Stimulated activated CD8-positive, alpha-beta memory T cell treated with anti-CD3 and anti-CD28 coated beads, Interleukin-12 subunit alpha, Interleukin-12 subunit beta, amount 100 ng/mL, for 1 hour (primary cell): ENCODE data around the gene PARVA.

Experiments
- DNase-seq: peaks from one replicate; pipeline ENCODE4 v3.0.0-alpha.2; 2020; ENCODE audit warnings: low read depth

The PARVA gene

GRCh38 chr11:12456651-12457579, 79.5 kb downstream of the PARVA start:
- DNase-seq = no peak

DNA sequence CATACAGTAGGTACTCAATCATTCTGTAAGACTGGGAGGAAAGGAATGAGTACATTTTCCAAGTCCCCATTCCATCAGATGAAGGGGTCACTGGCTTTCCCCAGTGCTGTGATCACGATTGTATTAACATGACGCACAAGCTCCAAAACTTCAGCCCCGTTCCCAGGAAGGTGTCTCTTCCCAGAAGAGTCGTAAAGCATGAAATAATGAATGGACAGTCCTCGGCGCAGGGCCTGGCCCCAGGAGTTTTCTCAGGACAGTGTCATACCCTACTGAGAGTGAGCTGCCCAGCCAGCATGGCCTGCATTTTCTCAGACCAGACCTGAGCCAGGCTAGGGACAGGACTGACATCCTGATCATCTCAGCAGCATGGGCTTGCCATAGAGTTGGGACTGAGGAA, 80.7 kb downstream of the PARVA start:
- no peak for DNase-seq

DNA sequence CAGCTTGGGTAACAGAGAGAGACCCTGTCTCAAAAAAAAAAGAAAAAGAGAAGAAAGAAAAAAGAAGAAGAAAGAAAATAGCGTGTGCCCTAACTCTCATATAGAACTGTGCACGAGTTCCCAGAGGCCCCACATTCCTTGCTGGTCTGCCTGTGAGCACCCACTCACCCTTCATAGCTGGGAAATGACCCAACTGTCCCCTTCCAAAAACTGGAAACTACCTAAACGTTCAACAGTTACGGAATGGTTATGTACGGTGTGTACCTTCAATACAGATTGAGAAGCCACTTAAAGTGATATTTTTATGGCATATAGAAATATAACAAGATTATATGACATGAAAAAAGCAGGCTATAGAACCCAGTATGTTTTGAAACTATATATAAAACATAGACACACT, 82.0 kb downstream of the PARVA start:
- DNase-seq = no peak

- no peak for DNase-seq
Observed at GRCh38 chr11:12459865-12460444, 82.6 kb downstream of the PARVA start.

GRCh38 chr11:12460466-12460865, 83.1 kb downstream of the PARVA start:
- DNase-seq = no peak

DNA sequence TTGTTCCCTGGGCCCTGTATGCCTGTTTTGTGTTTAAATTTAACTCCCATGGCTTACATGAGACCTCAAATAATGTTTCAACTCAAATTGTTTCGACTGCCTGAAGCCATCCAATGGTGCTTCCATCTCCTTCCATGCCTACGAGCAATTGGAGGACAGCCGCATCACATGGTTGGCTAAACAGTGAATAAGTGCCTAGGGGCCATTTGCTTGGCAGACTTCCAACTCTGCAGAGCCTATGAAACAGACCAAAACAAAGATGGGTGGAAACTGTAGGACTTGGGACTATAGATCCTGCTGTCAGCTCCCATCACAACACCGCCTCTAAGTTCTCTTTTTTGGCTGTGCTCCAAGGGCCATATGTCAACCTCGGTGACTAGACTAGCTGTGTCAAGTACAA, 84.1 kb downstream of the PARVA start:
- DNase-seq = no peak

- no peak for DNase-seq
Observed at GRCh38 chr11:12464303-12464702, 86.9 kb downstream of the PARVA start.

GRCh38 chr11:12465332-12465731, 88.0 kb downstream of the PARVA start:
- no peak for DNase-seq

DNA sequence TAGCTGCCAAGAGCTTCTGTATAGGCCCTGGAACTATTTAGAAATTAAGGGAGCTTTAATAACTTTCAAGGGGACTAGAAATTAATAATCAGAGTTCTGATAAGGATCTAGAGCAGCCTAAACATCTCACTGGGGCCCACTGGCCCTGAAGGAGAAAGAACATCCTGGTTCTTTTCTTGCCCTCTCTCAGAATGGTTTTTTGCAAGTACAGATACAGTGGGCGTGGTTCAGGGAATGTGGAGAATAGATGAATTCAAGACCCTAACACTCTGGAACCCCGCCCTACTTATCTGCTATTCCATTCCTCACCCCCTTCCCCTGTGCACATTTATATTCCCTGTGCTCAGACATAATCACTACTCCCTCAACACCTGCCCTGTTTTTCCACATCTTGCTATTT, 90.2 kb downstream of the PARVA start:
- no peak for DNase-seq

DNA sequence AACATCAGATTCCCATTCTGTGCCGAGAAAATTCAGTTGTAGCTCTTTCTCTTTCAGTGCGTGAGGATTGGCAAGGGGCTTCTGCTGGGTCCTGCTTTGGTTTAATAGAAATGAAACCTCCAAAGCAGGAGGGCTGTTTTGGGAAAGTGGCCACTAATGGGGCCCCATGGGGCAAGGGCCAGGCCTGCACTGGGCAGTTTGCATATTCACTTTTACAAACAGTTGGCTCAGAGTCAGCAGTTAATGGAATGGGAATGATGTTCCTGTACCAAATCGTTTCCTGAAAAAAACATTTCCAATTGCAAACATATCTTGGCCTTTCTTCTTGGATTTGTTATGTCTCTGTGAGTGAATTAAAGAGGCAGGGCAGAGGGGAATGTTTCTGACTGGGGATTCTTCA, 92.1 kb downstream of the PARVA start:
- DNase-seq = no peak

DNA sequence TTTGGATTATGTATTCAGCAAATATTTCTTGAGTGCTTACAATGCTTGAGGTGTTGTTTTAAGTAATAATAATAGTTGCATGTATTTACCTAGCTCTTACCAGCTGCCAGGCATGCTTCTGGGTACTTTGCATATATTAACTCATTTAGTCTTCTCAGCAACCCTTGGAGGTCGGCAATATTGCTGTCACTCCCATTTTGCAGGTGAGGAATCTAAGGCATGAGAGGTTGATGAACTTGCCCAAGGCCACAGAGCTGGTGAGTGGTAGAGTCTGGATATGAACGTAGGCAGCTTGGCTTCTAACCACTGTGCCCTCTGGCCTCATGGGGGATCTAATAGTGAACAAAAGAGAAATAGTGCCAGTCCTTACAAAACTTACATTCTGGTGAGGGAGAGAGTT, 92.9 kb downstream of the PARVA start:
- no peak for DNase-seq

GRCh38 chr11:12472401-12473005, 95.1 kb downstream of the PARVA start:
- DNase-seq = no peak

DNA sequence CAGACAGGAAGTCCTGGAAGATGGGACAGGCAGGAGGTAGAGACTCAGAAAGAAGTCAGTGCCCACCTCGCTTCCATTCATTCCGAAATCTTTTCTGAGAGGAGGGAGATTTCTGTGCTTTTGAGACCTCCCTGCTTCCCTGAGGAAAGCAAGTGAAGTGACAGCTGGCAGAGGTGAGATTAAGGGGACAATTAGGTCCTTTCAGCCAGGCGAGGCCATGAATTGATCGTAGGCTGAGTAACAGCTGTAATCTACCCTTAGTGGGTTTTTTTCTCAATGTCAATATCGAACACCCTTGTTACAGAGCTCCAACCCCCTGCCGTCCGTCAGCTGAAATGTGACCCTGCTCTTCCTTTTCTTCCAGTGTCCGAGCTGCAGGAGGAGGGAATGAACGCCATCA, 96.0 kb downstream of the PARVA start:
- DNase-seq = no peak

- no peak for DNase-seq
Observed at GRCh38 chr11:12474871-12475270, 97.5 kb downstream of the PARVA start.

GRCh38 chr11:12478743-12479142, 101.4 kb downstream of the PARVA start:
- DNase-seq = no peak

- no peak for DNase-seq
Observed at GRCh38 chr11:12480401-12480800, 103.0 kb downstream of the PARVA start.

DNA sequence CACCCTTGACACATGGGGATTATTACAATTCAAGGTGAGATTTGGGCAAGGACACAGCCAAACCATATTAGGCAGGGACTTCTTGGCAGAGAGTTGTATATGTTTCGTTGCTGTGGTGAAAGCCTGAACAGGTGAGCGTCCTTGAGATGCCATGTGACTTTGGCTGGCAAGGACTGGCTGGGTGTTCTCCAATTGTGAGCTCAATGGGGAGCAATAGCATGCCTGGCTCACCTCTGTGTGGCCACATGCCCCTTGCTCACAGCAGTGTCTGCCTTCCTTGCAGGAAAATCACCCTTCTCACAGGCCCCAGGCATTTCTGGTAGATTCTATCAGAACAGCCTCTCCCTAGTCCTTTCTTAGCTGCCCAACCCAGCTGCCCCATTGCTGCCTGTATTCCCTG, 105.5 kb downstream of the PARVA start:
- no peak for DNase-seq

- no peak for DNase-seq
Observed at GRCh38 chr11:12483604-12484003, 106.2 kb downstream of the PARVA start.

GRCh38 chr11:12485328-12485727, 108.0 kb downstream of the PARVA start:
- no peak for DNase-seq

DNA sequence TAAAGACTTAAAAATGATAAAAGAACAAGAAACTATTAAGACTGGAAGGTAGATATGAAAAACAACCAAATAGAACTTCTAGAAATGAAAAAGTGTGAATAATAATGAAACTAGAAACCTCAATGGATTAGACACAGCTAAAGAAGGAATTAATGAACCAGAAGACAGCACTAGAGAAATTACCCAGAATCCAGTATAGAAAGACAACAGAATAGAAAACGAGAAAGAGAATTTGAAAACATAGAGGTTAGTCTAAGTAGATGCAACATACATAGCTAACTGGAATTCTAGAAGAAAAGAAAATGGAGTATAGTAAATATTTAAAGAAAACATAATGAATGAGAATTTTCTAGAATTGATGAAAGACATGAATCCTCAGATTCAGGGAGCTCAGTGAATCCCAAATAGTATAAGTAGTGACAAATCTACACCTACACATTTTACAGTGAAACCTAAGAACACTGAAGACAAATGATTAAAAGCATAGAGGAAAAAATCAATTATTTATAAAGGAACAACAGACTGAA, 111.9 kb downstream of the PARVA start:
- no peak for DNase-seq

DNA sequence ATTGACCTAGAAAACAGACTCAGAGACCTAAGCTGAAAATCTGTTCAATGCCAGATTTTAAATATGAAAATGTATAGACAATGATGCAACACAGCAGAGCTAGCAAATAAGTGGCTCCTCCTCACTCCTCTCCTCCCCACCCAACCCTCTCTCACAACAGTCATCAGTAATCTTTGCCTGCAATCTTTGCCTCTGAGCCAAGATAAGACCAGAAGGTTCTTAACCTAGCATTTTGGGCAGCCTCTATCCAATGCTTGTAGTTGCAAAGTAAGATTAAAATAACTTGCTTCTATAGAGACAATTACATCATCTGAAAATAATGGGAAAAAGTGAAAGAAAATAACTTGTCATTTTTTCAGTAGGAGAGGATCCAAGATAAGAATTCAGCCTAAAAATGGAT, 117.3 kb downstream of the PARVA start:
- no peak for DNase-seq

DNA sequence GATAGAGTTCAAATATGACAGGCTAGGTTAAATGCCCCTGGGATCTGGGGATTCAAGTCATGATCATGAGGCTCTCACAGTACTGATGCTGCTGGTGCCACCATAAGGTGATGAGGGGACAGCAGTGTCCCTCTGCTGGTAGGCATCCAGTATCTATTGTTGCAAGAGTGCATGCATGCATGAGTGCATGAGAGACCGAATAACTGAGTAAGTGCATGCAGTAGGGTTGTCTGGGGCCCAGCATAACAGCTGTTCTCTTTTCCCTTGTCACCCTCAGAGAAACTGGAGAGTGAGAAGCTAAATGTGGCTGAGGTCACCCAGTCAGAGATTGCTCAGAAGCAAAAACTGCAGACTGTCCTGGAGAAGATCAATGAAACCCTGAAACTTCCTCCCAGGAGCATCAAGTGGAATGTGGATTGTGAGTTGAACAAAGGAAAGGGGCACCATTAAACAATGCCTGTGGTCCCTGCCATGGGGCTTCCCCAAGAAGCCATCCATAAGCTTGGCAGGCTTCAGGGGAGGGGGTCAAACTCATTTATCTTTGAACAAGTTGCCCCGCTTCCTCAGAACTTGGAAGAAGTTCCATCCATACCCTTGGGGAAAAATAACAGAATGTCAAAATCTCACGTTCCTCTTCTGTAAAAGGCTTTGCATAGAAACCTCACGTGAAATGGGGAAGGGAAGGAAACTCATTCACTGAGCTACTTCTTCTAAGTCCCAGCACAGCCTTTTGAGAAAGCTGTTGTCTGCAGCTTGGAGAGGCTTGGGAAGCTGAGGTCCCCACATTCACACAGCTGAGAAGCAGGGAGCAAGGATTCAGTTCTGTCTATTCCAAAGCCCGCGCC, 119.0 kb downstream of the PARVA start:
- no peak for DNase-seq
